ENCODE results near the gene PSPH. TPM values are rescaled to one million over a fixed set of nuclear protein-coding genes. Genes with fewer than 3 reads are reported as not detected.

PSPH gene
- total and polyA plus RNA-seq, 9 donors = 7.5 to 36.9 (median 13.7) TPM

DNA sequence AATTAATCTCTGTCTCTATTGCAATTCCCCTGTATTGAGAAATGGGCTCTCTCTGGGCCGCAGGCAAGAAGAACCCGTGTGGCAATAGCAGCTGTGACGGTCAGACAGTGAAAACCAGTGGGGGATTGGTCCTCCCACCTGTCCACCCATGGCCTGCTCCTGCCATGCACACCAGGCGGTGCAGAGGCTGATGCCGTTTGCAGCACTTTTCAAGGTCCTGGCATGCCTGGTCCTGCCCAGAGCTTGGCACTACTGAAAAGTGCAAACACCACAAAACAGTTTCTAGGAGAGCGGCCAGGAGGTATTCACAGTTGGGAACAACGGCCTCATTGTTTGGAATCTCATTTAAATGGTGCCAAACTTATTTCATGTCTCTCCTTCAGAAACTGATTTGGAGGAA is 41.5 kb downstream of the PSPH start:
- intact Hi-C loops (cut with DNase I) = loop anchor here in 2 of 4 donors (10.0 kb wide), 1 partner anchor 65 kb away; no protein-coding TSS in a partner anchor
- WGBS, 3 donors = 70 to 83% (median 74%) methylated on average over 7 of the region's 7 CpGs
- Histone ChIP-seq H3K4me1 (ENCODE audit: insufficient read depth) (peaks cover 2% of the 10 kb centered on the region), H3K9me3 (no peaks in the 10 kb centered on the region), H3K4me3 (no peak overlapping the region), H3K27ac (no peak overlapping the region), H3K36me3 (no peaks in the 10 kb centered on the region), H3K27me3 (no peaks in the 10 kb centered on the region)
- no peak for DNase-seq
- no peak for TF ChIP-seq EP300 (IDR thresholded peaks at IDR 0.05)
- TF ChIP-seq POLR2A (IDR thresholded peaks at IDR 0.05) = no peak
- TF ChIP-seq, protein P1, sequence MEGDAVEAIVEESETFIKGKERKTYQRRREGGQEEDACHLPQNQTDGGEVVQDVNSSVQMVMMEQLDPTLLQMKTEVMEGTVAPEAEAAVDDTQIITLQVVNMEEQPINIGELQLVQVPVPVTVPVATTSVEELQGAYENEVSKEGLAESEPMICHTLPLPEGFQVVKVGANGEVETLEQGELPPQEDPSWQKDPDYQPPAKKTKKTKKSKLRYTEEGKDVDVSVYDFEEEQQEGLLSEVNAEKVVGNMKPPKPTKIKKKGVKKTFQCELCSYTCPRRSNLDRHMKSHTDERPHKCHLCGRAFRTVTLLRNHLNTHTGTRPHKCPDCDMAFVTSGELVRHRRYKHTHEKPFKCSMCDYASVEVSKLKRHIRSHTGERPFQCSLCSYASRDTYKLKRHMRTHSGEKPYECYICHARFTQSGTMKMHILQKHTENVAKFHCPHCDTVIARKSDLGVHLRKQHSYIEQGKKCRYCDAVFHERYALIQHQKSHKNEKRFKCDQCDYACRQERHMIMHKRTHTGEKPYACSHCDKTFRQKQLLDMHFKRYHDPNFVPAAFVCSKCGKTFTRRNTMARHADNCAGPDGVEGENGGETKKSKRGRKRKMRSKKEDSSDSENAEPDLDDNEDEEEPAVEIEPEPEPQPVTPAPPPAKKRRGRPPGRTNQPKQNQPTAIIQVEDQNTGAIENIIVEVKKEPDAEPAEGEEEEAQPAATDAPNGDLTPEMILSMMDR (IDR thresholded peaks at IDR 0.05) = no peak

DNA sequence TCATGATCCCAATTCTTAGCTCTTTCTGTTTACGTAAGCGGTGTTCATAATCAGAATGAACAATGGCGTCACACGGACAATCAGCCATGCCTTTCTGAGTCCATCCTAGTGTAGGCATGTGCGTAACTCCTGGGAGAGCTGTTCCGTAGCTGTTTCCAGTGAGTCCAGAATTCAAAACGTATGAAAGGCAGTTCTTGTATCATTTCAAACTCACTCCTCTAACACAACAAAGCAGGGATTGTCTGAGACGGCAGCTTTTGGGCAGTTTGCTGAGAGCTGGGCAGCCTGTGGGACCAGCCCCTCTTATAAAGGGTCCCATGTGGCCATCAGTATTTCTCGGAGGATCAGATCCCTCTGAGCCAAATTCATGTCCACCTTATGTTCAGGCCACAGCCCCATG is 43.4 kb downstream of the PSPH start:
- H3K36me3 ChIP-seq = no peaks in the 10 kb centered on the region
- H3K4me1 ChIP-seq (ENCODE audit: insufficient read depth) = peaks cover 2% of the 10 kb centered on the region
- no peak overlapping the region for H3K4me3 ChIP-seq
- intact Hi-C loops (cut with DNase I) = loop anchor here in 2 of 4 donors (10.0 kb wide), 1 partner anchor 67 kb away; no protein-coding TSS in a partner anchor
- H3K27me3 ChIP-seq = no peaks in the 10 kb centered on the region
- TF ChIP-seq, protein P1 (IDR thresholded peaks at IDR 0.05) = no peak
- TF ChIP-seq POLR2A (IDR thresholded peaks at IDR 0.05) (no peak), EP300 (IDR thresholded peaks at IDR 0.05) (no peak)
- H3K27ac ChIP-seq = no peak overlapping the region
- no peak for DNase-seq
- 89 to 90% (median 89%) methylated on average over 9 of the region's 9 CpGs for WGBS, 3 donors
- no peaks in the 10 kb centered on the region for H3K9me3 ChIP-seq

DNA sequence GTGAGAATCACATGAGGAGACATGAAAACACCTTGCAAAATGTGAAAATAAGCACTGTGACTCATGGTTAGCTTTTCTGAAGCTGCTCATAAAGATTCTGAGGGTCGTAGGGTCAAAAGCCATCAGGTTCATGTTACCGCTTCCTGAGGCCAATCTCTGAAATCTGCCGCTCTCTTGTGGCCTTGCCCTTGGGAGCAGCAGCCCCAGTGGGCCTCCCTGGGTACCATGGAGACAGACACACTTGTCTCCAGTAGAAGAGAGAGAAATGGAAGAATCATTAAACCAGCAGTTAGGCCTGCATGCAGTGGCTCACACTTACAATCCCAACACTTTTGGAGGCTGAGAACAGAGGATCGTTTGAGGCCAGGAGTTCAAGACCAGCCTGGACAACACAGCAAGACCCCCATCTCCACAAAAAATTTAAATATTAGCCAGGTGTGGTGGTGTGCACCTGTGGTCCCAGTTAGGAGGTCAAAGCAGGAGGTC is 44.0 kb downstream of the PSPH start:
- Histone ChIP-seq H3K4me1 (ENCODE audit: insufficient read depth) (peaks cover 2% of the 10 kb centered on the region), H3K27ac (no peak overlapping the region), H3K27me3 (no peaks in the 10 kb centered on the region), H3K4me3 (no peak overlapping the region), H3K9me3 (no peaks in the 10 kb centered on the region), H3K36me3 (no peaks in the 10 kb centered on the region)
- intact Hi-C loops (cut with DNase I) = loop anchor here in 2 of 4 donors (10.0 kb wide), 1 partner anchor 68 kb away; no protein-coding TSS in a partner anchor
- WGBS, 3 donors = 85 to 89% (median 86%) methylated on average over 4 of the region's 4 CpGs
- DNase-seq = no peak
- TF ChIP-seq POLR2A (IDR thresholded peaks at IDR 0.05) = no peak
- no peak for TF ChIP-seq EP300 (IDR thresholded peaks at IDR 0.05)
- TF ChIP-seq, protein P1 (IDR thresholded peaks at IDR 0.05) = no peak

DNA sequence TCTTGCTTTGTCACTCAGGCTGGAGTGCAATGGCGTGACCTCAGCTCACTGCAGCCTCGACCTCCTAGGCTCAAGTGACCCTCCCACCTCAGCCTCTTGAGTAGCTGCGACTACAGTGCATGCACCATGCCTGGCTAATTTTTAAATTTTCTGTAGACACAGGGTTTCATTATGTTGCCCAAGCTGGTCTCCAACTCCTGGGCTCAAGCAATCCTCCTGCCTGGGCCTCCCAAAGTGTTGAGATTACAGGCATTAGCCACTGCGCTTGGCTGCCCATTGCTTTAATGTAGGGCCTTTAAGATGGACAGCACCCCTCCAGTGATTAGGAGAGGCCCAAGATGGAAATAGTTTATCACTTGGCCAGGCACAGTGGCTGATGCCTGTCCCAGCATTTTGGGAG is 47.5 kb downstream of the PSPH start:
- no peak for DNase-seq
- Histone ChIP-seq H3K9me3 (no peaks in the 10 kb centered on the region), H3K4me3 (no peak overlapping the region), H3K36me3 (no peaks in the 10 kb centered on the region), H3K4me1 (ENCODE audit: insufficient read depth) (peaks cover 2% of the 10 kb centered on the region), H3K27ac (no peak overlapping the region), H3K27me3 (no peaks in the 10 kb centered on the region)
- intact Hi-C loops (cut with DNase I) = loop anchor here in 2 of 4 donors (10.0 kb wide), 1 partner anchor 71 kb away; no protein-coding TSS in a partner anchor
- WGBS, 3 donors = 78 to 82% (median 82%) methylated on average over 4 of the region's 4 CpGs
- TF ChIP-seq EP300 (IDR thresholded peaks at IDR 0.05) = no peak
- no peak for TF ChIP-seq POLR2A (IDR thresholded peaks at IDR 0.05)
- TF ChIP-seq, protein P1 (IDR thresholded peaks at IDR 0.05) = no peak

All from ovary (tissue), 9 donors.